MCF 10A (cell line): ENCODE data around the gene COLEC12. TPM values are rescaled to one million over a fixed set of nuclear protein-coding genes. Genes with fewer than 3 reads are reported as not detected.

Source experiments
- BruUV-seq: library from RNA; stranded (reverse); fragments of 400-500 nt; replicated peaks from 2 replicates; lab custom pipeline; 2021; lab: Mats Ljungman, UMichigan
- CTCF ChIA-PET: fragments of 300-600 bp; sonication (Branson Sonifier 250); formaldehyde crosslinking; extraction: SDS; loops from one replicate; lab custom pipeline; 2021; ENCODE audit warnings: antibody characterized with exemption, inconsistent platforms; lab: Yijun Ruan, JAX
- POLR2A ChIA-PET: fragments of 300-600, 350-650 bp; sonication (Branson Sonifier 250); formaldehyde crosslinking; extraction: SDS; loops from one replicate; lab custom pipeline; 2020; ENCODE audit warnings: antibody characterized with exemption, inconsistent platforms; lab: Yijun Ruan, JAX
- DNase-seq: peaks from one replicate; pipeline ENCODE4 v3.0.0-alpha.2; 2018; ENCODE audit not compliant: unreplicated experiment
- H3K27ac Mint-ChIP-seq: one replicate; pipeline ENCODE4 v1.8.0; 2022; ENCODE audit warnings: mild to moderate bottlenecking, low read depth, mixed read lengths; ENCODE audit not compliant: unreplicated experiment
- H3K27me3 Mint-ChIP-seq: one replicate; pipeline ENCODE4 v1.8.0; 2022; ENCODE audit warnings: mixed read lengths; ENCODE audit not compliant: insufficient read depth, unreplicated experiment
- H3K36me3 Mint-ChIP-seq: one replicate; pipeline ENCODE4 v1.8.0; 2022; ENCODE audit warnings: mild to moderate bottlenecking, moderate library complexity, mixed read lengths; ENCODE audit not compliant: insufficient read depth, unreplicated experiment
- H3K4me1 Mint-ChIP-seq: one replicate; pipeline ENCODE4 v1.8.0; 2022; ENCODE audit warnings: mixed read lengths; ENCODE audit not compliant: insufficient read depth, unreplicated experiment
- H3K4me3 Mint-ChIP-seq: one replicate; pipeline ENCODE4 v1.8.0; 2022; ENCODE audit warnings: mild to moderate bottlenecking, moderate library complexity, mixed read lengths; ENCODE audit not compliant: unreplicated experiment
- H3K9me3 Mint-ChIP-seq: one replicate; pipeline ENCODE4 v1.8.0; 2022; ENCODE audit warnings: mixed read lengths; ENCODE audit not compliant: unreplicated experiment
- intact Hi-C: fragments of 100-400 bp; cut with micrococcal nuclease; formaldehyde crosslinking; loops from 2 replicates; pipeline ENCODE4 v1.14.1; 2022
- total RNA-seq: library from RNA; stranded (reverse); gene quantifications from 2 replicates; pipeline ENCODE4 v1.2.3, GENCODE V29; 2022
- TF ChIP-seq, protein P1 (sequence below): fragments of 200-600 bp; IDR thresholded peaks from one replicate; pipeline ENCODE4 v1.8.0; 2022; ENCODE audit warnings: antibody characterized with exemption, mild to moderate bottlenecking; ENCODE audit not compliant: unreplicated experiment

COLEC12 gene
- total RNA-seq, 1 experiment from 2014 or later: 0.05 TPM

DNA sequence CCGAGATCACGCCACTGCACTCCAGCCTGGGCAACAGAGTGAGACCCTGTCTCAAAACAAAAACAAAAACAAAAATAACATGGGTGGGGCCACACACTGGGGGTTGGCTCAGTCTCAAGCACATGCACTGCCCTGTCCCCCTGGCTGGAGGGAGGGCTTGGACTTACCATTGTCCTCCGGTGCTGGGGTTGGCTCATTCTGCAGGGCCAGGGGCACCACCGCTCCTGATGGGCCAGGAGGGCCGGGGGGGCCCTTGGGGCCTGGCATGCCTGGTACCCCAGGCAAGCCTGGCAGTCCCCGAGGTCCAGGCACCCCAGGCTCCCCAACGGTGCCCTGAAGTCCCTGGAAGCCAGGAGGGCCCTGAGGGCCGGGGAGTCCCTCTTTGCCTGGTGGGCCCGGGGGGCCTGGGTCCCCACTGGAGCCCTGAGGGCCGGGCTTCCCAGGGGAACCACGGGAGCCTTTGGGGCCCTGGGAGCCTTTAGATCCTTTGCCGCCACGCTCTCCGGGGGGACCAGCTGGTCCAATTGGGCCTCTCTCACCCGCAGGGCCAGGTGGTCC, 165.8 kb downstream of the COLEC12 start:
- no peak overlapping the region for H3K27ac Mint-ChIP-seq
- intact Hi-C loops: no loop called here
- no peaks in the 10 kb centered on the region for H3K36me3 Mint-ChIP-seq
- peaks cover 27% of the 10 kb centered on the region for H3K9me3 Mint-ChIP-seq
- no peak for DNase-seq
- no TSS peak for BruUV-seq
- H3K4me3 Mint-ChIP-seq: no peak overlapping the region
- ChIA-PET CTCF (no interaction called here), POLR2A (no interaction called here)
- H3K4me1 Mint-ChIP-seq: no peaks in the 10 kb centered on the region
- peaks cover 11% of the 10 kb centered on the region for H3K27me3 Mint-ChIP-seq
- TF ChIP-seq, protein P1, sequence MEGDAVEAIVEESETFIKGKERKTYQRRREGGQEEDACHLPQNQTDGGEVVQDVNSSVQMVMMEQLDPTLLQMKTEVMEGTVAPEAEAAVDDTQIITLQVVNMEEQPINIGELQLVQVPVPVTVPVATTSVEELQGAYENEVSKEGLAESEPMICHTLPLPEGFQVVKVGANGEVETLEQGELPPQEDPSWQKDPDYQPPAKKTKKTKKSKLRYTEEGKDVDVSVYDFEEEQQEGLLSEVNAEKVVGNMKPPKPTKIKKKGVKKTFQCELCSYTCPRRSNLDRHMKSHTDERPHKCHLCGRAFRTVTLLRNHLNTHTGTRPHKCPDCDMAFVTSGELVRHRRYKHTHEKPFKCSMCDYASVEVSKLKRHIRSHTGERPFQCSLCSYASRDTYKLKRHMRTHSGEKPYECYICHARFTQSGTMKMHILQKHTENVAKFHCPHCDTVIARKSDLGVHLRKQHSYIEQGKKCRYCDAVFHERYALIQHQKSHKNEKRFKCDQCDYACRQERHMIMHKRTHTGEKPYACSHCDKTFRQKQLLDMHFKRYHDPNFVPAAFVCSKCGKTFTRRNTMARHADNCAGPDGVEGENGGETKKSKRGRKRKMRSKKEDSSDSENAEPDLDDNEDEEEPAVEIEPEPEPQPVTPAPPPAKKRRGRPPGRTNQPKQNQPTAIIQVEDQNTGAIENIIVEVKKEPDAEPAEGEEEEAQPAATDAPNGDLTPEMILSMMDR: no peak

GRCh38 chr18:332721-333510, 167.6 kb downstream of the COLEC12 start:
- H3K27me3 Mint-ChIP-seq: peaks cover 5% of the 10 kb centered on the region
- intact Hi-C loops: no loop called here
- no peak overlapping the region for H3K27ac Mint-ChIP-seq
- TF ChIP-seq, protein P1: no peak
- no TSS peak for BruUV-seq
- no peak overlapping the region for H3K4me3 Mint-ChIP-seq
- peaks cover 3% of the 10 kb centered on the region for H3K36me3 Mint-ChIP-seq
- no peak for DNase-seq
- H3K4me1 Mint-ChIP-seq: no peaks in the 10 kb centered on the region
- CTCF ChIA-PET: no interaction called here
- peaks cover 23% of the 10 kb centered on the region for H3K9me3 Mint-ChIP-seq
- POLR2A ChIA-PET: interaction anchor here (0.5 kb wide), 1 partner anchor 212 kb away, joined by 3 read pairs; no protein-coding TSS in a partner anchor

DNA sequence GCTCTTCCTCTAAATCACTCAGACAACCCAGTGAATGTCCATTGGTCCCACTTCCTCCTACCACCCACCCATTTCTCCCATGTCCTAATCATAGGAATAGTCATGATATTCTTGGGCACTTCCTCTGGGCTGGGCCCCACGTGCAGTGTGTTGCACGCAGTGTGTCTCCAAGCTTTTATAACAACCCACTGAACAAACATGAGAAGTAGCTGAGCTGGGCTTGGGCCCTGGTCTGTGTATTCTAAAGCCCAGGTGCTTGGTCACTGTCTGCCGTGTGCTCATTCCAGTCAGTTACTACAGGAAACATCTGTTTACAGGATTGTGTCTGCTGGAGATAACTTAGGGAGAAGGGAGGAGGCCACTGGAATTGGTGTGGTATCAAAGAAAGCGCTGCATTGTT, 168.5 kb downstream of the COLEC12 start:
- Mint-ChIP-seq H3K36me3 (peaks cover 7% of the 10 kb centered on the region), H3K9me3 (peaks cover 17% of the 10 kb centered on the region), H3K27ac (no peak overlapping the region), H3K4me3 (no peak overlapping the region), H3K27me3 (no peaks in the 10 kb centered on the region), H3K4me1 (no peaks in the 10 kb centered on the region)
- intact Hi-C loops: no loop called here
- ChIA-PET CTCF (no interaction called here), POLR2A (no interaction called here)
- DNase-seq: no peak
- TF ChIP-seq, protein P1: no peak
- BruUV-seq: no TSS peak

- DNase-seq: no peak
- H3K27ac Mint-ChIP-seq: no peak overlapping the region
- POLR2A ChIA-PET: interaction anchor here (0.6 kb wide), 1 partner anchor 25 kb away, joined by 3 read pairs; no protein-coding TSS in a partner anchor
- peaks cover 11% of the 10 kb centered on the region for H3K36me3 Mint-ChIP-seq
- H3K9me3 Mint-ChIP-seq: peaks cover 17% of the 10 kb centered on the region
- no TSS peak for BruUV-seq
- no peaks in the 10 kb centered on the region for H3K27me3 Mint-ChIP-seq
- TF ChIP-seq, protein P1: no peak
- intact Hi-C loops: no loop called here
- H3K4me1 Mint-ChIP-seq: no peaks in the 10 kb centered on the region
- no peak overlapping the region for H3K4me3 Mint-ChIP-seq
- CTCF ChIA-PET: no interaction called here
These were observed 169.2 kb downstream of the COLEC12 start for GRCh38 chr18:331221-331821.
